Testis (tissue), 2 donors: ENCODE results near the gene CENPS.

Source experiments
- POLR2A ChIP-seq: fragments of 450-650 bp; IDR thresholded peaks from one replicate; pipeline ENCODE4 v1.6.1; 2017; ENCODE audit warnings: antibody characterized with exemption, mild to moderate bottlenecking, moderate library complexity
- TF ChIP-seq, protein P1 (sequence below), 3 experiments: fragments of 450-650 bp in 2 of 3; fragments of 200-600 bp in 1 of 3; sonication (generic) in 1 of 3; IDR thresholded peaks; one replicate each; pipeline ENCODE4 v1.5.1; 2016 to 2019; ENCODE audit warnings: antibody characterized with exemption in 3 of 3, mild to moderate bottlenecking in 2 of 3, moderate library complexity in 1 of 3

DNA sequence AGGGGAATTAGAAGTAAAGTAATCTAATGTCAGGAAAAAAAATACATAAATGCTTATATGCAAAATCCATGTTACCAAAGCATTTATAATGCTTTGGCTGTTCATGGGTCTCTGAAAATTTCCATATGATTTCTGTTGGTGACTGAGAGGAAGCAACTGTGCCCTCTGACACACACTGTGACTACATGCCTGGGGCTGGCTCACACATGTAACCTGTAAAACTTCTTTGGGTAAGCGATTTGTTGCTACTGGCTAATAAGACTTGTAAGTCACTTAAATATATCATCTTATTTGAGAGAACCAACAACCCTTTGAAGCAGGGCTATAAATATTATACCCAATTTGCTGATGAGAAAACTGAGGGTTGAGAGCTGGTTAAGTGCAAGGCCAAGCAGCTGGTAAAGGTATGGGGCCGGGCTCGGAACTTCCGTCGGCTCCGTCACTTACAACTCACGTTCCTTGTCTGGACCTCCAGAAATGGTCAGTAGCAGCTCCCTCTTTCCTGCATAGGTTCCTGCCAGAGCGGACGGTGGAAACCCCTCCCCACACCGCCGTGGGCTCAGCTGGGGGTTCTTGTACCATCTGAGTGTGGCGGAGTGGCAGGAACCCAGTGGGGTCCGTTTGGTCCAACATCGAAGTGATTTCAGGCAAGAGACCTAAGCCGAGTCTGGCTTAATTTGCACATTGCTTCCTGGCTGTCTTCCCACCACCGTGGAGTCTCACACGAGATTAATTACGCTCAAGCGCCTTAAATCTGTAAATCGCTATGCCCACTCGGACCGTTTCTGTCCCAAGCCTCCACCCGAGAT lies 41.4 kb downstream of the CENPS start:
- TF ChIP-seq, protein P1, sequence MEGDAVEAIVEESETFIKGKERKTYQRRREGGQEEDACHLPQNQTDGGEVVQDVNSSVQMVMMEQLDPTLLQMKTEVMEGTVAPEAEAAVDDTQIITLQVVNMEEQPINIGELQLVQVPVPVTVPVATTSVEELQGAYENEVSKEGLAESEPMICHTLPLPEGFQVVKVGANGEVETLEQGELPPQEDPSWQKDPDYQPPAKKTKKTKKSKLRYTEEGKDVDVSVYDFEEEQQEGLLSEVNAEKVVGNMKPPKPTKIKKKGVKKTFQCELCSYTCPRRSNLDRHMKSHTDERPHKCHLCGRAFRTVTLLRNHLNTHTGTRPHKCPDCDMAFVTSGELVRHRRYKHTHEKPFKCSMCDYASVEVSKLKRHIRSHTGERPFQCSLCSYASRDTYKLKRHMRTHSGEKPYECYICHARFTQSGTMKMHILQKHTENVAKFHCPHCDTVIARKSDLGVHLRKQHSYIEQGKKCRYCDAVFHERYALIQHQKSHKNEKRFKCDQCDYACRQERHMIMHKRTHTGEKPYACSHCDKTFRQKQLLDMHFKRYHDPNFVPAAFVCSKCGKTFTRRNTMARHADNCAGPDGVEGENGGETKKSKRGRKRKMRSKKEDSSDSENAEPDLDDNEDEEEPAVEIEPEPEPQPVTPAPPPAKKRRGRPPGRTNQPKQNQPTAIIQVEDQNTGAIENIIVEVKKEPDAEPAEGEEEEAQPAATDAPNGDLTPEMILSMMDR (IDR thresholded peaks at IDR 0.05) = no peak
- TF ChIP-seq POLR2A = no peak
